Suprapubic skin (tissue), 4 donors: ENCODE results near the gene ESRRB. TPM values are rescaled to one million over a fixed set of nuclear protein-coding genes. Genes with fewer than 3 reads are reported as not detected.

Experiments used
- DNase-seq, 2 donors: peaks; one replicate each; pipeline ENCODE4 v3.0.0-alpha.2; 2019; ENCODE audit warnings: low spot score in 2 of 2
- H3K27ac ChIP-seq: fragments of 200-600 bp; sonication (generic); one replicate; pipeline ENCODE4 v1.5.1; 2019
- H3K27me3 ChIP-seq: fragments of 200-600 bp; sonication (generic); one replicate; pipeline ENCODE4 v1.5.1; 2019
- H3K36me3 ChIP-seq: fragments of 200-600 bp; sonication (generic); one replicate; pipeline ENCODE4 v1.5.1; 2019
- H3K4me1 ChIP-seq: fragments of 200-600 bp; sonication (generic); one replicate; pipeline ENCODE4 v1.5.1; 2019
- H3K4me3 ChIP-seq: fragments of 200-600 bp; sonication (generic); one replicate; pipeline ENCODE4 v1.5.1; 2019; ENCODE audit warnings: mild to moderate bottlenecking
- H3K9me3 ChIP-seq: fragments of 200-600 bp; sonication (generic); one replicate; pipeline ENCODE4 v1.5.1; 2019
- CTCF ChIP-seq, 2 donors: fragments of 200-600 bp in 1 of 2; fragments of 450-650 bp in 1 of 2; sonication (generic) in 1 of 2; IDR thresholded peaks; one replicate each; pipeline ENCODE4 v1.5.1; 2016 to 2019; ENCODE audit warnings: antibody characterized with exemption in 2 of 2, mild to moderate bottlenecking in 1 of 2, moderate library complexity in 1 of 2
- EP300 ChIP-seq: sonication (generic); formaldehyde crosslinking; IDR thresholded peaks from one replicate; pipeline ENCODE4 v1.6.1; 2017; ENCODE audit warnings: antibody characterized with exemption
- POLR2A ChIP-seq, 2 donors: fragments of 450-650 bp; IDR thresholded peaks; one replicate each; pipeline ENCODE4 v1.6.1; 2017; ENCODE audit warnings: antibody characterized with exemption in 2 of 2, mild to moderate bottlenecking in 2 of 2, moderate library complexity in 2 of 2
- POLR2AphosphoS5 ChIP-seq, 3 donors: sonication (generic); formaldehyde crosslinking; IDR thresholded peaks; one replicate each; pipeline ENCODE4 v1.6.1; 2017; ENCODE audit warnings: antibody characterized with exemption in 3 of 3
- WGBS: methylation state at CpG from one replicate; pipeline ENCODE4 v1.1.5; 2018; 5-methylcytosine and 5-hydroxymethylcytosine counted together
- total RNA-seq, 4 donors: library from RNA; depleted of rRNA; stranded (reverse); fragments of >200 nt; gene quantifications; one replicate each; pipeline ENCODE4 v1.1.0, GENCODE V29; 2016

The ESRRB gene
- total RNA-seq, 4 donors from 2014 or later = 0.38 TPM; not detected in 3

GRCh38 chr14:76498463-76498935 is 122.6 kb downstream of the ESRRB start:
- no peaks in the 10 kb centered on the region for H3K4me1 ChIP-seq
- H3K27ac ChIP-seq = no peak overlapping the region
- WGBS = 73% methylated on average over 6 of the region's 13 CpGs
- no peaks in the 10 kb centered on the region for H3K9me3 ChIP-seq
- H3K4me3 ChIP-seq = no peak overlapping the region
- DNase-seq = peak in 1 of 2 donors; percentile 18
- peaks cover 10% of the 10 kb centered on the region for H3K27me3 ChIP-seq
- no peaks in the 10 kb centered on the region for H3K36me3 ChIP-seq
- TF ChIP-seq CTCF (IDR thresholded peaks at IDR 0.05) = no peak
- no peak for TF ChIP-seq POLR2A (IDR thresholded peaks at IDR 0.05)
- TF ChIP-seq POLR2AphosphoS5 (IDR thresholded peaks at IDR 0.05) = no peak
- no peak for TF ChIP-seq EP300

GRCh38 chr14:76498976-76499375 is 123.0 kb downstream of the ESRRB start:
- WGBS = 93% methylated on average over 10 of the region's 12 CpGs
- peak in 1 of 2 donors; percentile 46 for DNase-seq
- no peak for TF ChIP-seq POLR2A (IDR thresholded peaks at IDR 0.05)
- no peak for TF ChIP-seq POLR2AphosphoS5 (IDR thresholded peaks at IDR 0.05)
- TF ChIP-seq EP300 = no peak
- TF ChIP-seq CTCF (IDR thresholded peaks at IDR 0.05) = no peak
- Histone ChIP-seq H3K27ac (no peak overlapping the region), H3K4me3 (no peak overlapping the region), H3K9me3 (no peaks in the 10 kb centered on the region), H3K36me3 (no peaks in the 10 kb centered on the region), H3K4me1 (no peaks in the 10 kb centered on the region), H3K27me3 (peaks cover 10% of the 10 kb centered on the region)

DNA sequence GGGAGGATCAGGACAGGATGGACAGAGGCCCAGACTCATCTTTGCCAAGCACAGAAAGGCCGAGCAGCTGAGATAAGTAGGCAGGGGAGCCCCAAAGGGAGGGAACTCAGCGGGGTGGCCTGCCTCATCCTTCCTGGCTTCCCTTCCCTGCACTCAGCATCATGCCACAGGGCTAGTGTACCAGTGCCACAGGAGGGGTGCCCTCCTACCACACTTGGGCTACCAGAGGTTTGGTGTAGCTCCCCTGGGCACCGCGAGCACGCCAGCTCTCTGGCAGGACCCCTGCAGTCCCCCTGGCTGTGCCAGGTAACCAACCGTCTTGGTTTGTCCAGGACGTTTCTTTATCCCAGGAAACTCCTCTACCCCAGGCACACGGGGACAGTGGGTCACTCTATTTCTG is 123.5 kb downstream of the ESRRB start:
- no peaks in the 10 kb centered on the region for H3K9me3 ChIP-seq
- H3K27me3 ChIP-seq = peaks cover 10% of the 10 kb centered on the region
- no peak overlapping the region for H3K4me3 ChIP-seq
- H3K36me3 ChIP-seq = no peaks in the 10 kb centered on the region
- TF ChIP-seq POLR2A (IDR thresholded peaks at IDR 0.05) (no peak), CTCF (IDR thresholded peaks at IDR 0.05) (no peak), POLR2AphosphoS5 (IDR thresholded peaks at IDR 0.05) (no peak), EP300 (no peak)
- 82% methylated on average over 5 of the region's 8 CpGs for WGBS
- no peaks in the 10 kb centered on the region for H3K4me1 ChIP-seq
- peak in 1 of 2 donors; percentile 37 for DNase-seq
- H3K27ac ChIP-seq = no peak overlapping the region

DNA sequence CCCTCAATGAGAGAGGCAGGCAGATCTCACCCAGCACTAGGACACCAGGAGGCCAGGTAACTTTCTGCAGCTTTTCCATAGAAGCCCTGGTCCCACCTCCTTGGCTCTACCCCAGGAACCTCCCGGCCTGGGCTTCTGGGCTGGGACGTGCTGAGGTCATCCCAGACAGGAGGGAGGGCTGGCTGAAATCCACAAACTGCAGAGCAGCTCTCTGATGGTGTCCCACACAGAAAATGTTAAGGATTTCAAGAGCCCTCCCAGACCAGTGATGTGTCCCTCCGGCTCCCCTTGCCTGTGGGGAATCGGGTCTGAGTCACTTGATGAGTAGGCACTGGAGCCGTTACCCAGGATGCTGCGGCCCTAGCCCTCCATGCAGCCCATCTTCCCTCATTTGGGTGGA is 124.1 kb downstream of the ESRRB start:
- peak in 1 of 2 donors; percentile 42 for DNase-seq
- no peaks in the 10 kb centered on the region for H3K36me3 ChIP-seq
- H3K27me3 ChIP-seq = peaks cover 10% of the 10 kb centered on the region
- H3K9me3 ChIP-seq = no peaks in the 10 kb centered on the region
- no peaks in the 10 kb centered on the region for H3K4me1 ChIP-seq
- no peak for TF ChIP-seq EP300
- no peak for TF ChIP-seq POLR2AphosphoS5 (IDR thresholded peaks at IDR 0.05)
- TF ChIP-seq POLR2A (IDR thresholded peaks at IDR 0.05) = no peak
- no peak for TF ChIP-seq CTCF (IDR thresholded peaks at IDR 0.05)
- H3K27ac ChIP-seq = no peak overlapping the region
- no peak overlapping the region for H3K4me3 ChIP-seq
- 41% methylated on average over 3 of the region's 6 CpGs for WGBS

- DNase-seq = no peak
- no peaks in the 10 kb centered on the region for H3K9me3 ChIP-seq
- H3K36me3 ChIP-seq = no peaks in the 10 kb centered on the region
- H3K4me3 ChIP-seq = no peak overlapping the region
- TF ChIP-seq CTCF (IDR thresholded peaks at IDR 0.05) (no peak), POLR2A (IDR thresholded peaks at IDR 0.05) (no peak), POLR2AphosphoS5 (IDR thresholded peaks at IDR 0.05) (no peak), EP300 (no peak)
- no peaks in the 10 kb centered on the region for H3K4me1 ChIP-seq
- H3K27ac ChIP-seq = no peak overlapping the region
- WGBS = 50% methylated on average over 2 of the region's 6 CpGs
- peaks cover 10% of the 10 kb centered on the region for H3K27me3 ChIP-seq
Observed at GRCh38 chr14:76500480-76500879, 124.5 kb downstream of the ESRRB start.
